Omental fat pad (tissue), 4 donors: Measurements from ENCODE around the gene MYO18A. TPM values are rescaled to one million over a fixed set of nuclear protein-coding genes. Genes with fewer than 3 reads are reported as not detected.

ENCODE experiments used
- ATAC-seq: fragments of 150-250 bp; one replicate; pipeline ENCODE4 v1.9.1; 2016; ENCODE audit warnings: mild to moderate bottlenecking, moderate library complexity; ENCODE audit not compliant: low FRiP score
- DNase-seq: peaks from one replicate; pipeline ENCODE4 v3.0.0-alpha.2; 2019; ENCODE audit warnings: low spot score
- CTCF ChIP-seq, 3 donors: fragments of 450-650 bp; IDR thresholded peaks; one replicate each; pipeline ENCODE4 v1.5.1; 2016 to 2017; ENCODE audit warnings: antibody characterized with exemption in 3 of 3, mild to moderate bottlenecking in 3 of 3, moderate library complexity in 2 of 3
- total RNA-seq, 4 donors: library from RNA; depleted of rRNA; stranded (reverse); fragments of >200 nt; gene quantifications; one replicate each; pipeline ENCODE4 v1.1.0, GENCODE V29; 2016

Gene MYO18A
- total RNA-seq, 4 donors from 2014 or later = 33.1 to 99.0 (median 50.6) TPM

GRCh38 chr17:29193146-29193545 is 12.9 kb upstream of the MYO18A start:
- TF ChIP-seq CTCF (IDR thresholded peaks at IDR 0.05) = no peak
- DNase-seq = no peak
- ATAC-seq = no peak

GRCh38 chr17:29190592-29191207 is 10.5 kb upstream of the MYO18A start:
- no peak for ATAC-seq
- no peak for DNase-seq
- TF ChIP-seq CTCF (IDR thresholded peaks at IDR 0.05) = no peak

GRCh38 chr17:29190039-29190438 is 9.8 kb upstream of the MYO18A start:
- TF ChIP-seq CTCF (IDR thresholded peaks at IDR 0.05) = no peak
- DNase-seq = no peak
- no peak for ATAC-seq

GRCh38 chr17:29189355-29189754 is 9.2 kb upstream of the MYO18A start:
- ATAC-seq (no peak), DNase-seq (no peak)
- no peak for TF ChIP-seq CTCF (IDR thresholded peaks at IDR 0.05)

GRCh38 chr17:29181226-29181625 is 1.0 kb upstream of the MYO18A start:
- no peak for ATAC-seq

GRCh38 chr17:29180788-29181160 is 576 bp upstream of the MYO18A start:
- no peak for DNase-seq
- ATAC-seq = no peak
- no peak for TF ChIP-seq CTCF (IDR thresholded peaks at IDR 0.05)

More at GRCh38 chr17:29181226-29181625, 1.0 kb upstream of the MYO18A start:
- DNase-seq = no peak
- no peak for TF ChIP-seq CTCF (IDR thresholded peaks at IDR 0.05)

- no peak for DNase-seq
- peak; percentile 42 for ATAC-seq
- TF ChIP-seq CTCF (IDR thresholded peaks at IDR 0.05) = no peak
These were observed 765 bp downstream of the MYO18A start for GRCh38 chr17:29179232-29180033.
